GM12874 (cell line): ENCODE data around the gene RECQL5.

Experiments
- CTCF ChIP-seq: IDR thresholded peaks from 2 replicates; pipeline ENCODE4 v1.5.1; 2011; ENCODE audit warnings: low read depth, mild to moderate bottlenecking, control low read depth, low read length, moderate library complexity; ENCODE audit not compliant: insufficient read depth

The RECQL5 gene

DNA sequence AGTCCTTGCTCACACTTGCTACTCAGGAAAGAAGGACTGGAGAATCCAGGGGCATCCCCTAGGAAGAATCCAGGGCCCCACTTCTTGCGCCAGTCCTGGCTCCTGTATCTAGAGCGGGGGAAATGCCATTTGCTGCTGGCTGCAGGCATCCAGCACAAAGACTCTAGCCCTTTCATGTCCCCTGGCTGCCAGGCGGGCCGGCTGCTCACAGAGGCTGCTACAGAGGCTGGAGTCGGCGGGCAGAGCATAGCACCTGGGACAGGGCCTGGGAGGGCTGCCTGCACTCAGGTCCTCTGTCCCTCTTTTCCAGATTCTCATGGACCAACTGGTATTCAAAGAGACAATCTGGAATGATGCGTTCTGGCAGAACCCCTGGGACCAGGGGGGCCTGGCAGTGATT, 19.9 kb downstream of the RECQL5 start:
- TF ChIP-seq CTCF, result no peak

- TF ChIP-seq CTCF, result no peak
These were observed 20.3 kb downstream of the RECQL5 start for GRCh38 chr17:75646638-75646992.

GRCh38 chr17:75645889-75646637, 20.9 kb downstream of the RECQL5 start:
- no peak for TF ChIP-seq CTCF

DNA sequence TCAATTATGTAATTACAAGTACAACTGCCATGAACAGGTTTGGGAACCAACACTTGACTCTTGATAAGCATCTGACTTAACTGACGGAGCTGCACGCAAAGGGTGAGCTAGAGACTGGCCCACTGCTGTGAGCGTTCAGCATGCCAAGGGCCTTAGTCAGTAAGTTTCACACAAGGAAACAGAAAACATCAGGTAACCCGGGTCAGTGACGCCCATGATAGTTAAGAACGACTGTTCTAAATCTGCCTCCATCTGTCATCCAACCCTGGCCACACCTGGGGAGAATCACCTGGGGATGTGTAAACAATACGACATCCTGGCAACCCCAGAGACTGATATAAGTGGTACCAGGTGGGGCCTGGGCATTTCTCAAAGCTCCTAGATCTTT, 21.5 kb downstream of the RECQL5 start:
- TF ChIP-seq CTCF, result no peak

DNA sequence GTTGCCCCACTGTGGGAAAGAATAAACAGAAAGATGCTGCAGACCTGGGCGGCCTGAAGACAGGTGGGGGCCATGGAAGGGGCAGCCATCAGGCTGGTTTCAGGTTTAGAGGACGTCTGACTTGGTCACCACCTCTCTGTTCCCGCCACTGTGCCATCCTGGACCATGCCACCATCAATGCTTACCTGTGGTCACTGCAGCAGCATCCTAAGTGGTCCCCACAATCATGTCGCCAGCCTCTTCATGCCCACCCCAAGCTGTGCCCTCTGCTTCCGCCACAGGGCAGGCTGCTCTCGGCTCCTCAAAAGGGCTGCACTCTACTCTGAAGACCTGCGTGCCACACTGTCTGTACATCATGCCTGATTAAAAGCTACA, 23.3 kb downstream of the RECQL5 start:
- TF ChIP-seq CTCF, result no peak

DNA sequence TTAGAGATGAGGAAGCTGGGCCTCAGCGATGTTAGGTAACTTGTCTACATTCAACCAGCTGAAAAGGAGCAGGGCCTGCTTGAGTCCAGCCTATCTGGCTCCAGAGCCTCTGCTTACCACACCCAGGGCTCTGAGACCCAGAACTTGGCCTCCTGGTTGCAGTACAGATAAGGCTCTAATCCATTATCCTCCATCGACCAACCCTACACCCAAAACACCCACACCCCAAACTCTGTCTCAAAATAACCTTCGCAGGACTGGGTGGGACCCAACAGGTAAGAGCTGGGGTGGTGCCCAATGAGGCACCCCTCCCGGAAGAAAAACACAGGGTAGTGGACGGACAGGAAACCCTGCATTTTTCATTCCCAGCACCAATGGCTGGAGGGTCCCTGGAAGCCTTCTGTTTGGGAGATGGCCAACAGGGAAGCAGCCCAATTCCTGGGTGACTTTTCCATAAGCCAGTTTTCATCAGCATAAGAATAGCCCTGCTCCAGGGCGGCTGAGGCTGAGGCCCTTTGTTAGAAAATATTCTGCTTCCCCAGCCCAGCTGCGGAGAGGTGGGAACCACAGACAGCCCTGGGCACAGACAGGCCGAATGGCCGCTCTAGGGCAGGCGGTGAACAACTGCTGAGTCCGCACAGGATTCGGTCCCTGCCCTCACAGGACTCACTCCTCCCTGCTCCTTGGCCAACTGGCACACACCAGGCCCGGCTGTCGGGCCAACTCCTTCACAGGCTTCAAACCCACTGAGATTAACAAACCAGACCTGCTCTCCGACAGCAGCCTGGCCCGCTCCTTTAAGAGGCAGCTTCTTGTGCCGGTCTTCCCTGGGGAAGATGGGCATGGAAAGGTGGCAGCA, 23.9 kb downstream of the RECQL5 start:
- TF ChIP-seq CTCF, result no peak

DNA sequence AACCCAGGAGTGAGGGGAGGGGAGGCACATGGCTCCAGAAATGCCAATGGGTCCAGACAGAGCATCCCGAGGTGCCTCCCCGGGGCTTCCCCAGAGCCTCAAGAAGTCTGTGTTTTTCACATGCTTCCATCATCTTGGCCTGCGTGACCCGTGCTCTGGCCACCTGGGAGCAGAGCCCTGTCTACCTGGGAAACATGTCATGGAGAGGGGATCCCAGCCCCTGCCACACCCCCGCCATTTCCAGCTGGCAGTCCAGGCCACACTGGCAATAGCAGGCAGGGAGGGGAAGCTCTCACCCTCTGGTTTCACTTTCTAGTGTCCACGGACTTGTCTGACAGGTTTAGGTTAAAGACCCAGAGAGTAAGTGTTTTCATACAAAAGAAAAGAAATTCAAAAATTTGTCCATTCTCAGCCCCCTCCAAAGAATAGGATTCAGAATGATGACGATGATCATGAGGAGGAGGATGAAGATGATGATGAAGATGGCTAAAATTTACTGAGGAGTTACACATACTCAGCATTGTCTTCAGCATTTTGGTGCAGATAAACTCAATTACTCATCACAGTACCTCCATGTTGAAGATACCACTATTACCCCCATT, 24.7 kb downstream of the RECQL5 start:
- TF ChIP-seq CTCF, result no peak
